Natural killer cell (primary cell): Measurements from ENCODE around the gene BORCS8. TPM values are rescaled to one million over a fixed set of nuclear protein-coding genes. Genes with fewer than 3 reads are reported as not detected.

Experiments used
- ATAC-seq, 3 donors: fragments of 150-1000 bp in 2 of 3; fragments of 200-7000 bp in 1 of 3; cut with Tn5 transposase; 1 replicate in 1 of 3; 2 replicates in 2 of 3; pipeline ENCODE4 v1.10.0; 2021; ENCODE audit warnings: mild to moderate bottlenecking in 2 of 3, moderate library complexity in 2 of 3
- DNase-seq, 2 donors: peaks; one replicate each; pipeline versions ENCODE4 v3.0.0 to v3.0.0-alpha.2; 2013 to 2021; ENCODE audit warnings: mixed read lengths in 1 of 2
- H3K27ac ChIP-seq: one replicate; pipeline ENCODE4 v1.5.1; 2013; ENCODE audit warnings: mild to moderate bottlenecking, low read length
- H3K27me3 ChIP-seq: one replicate; pipeline ENCODE4 v1.6.1; 2013; ENCODE audit warnings: low read length; ENCODE audit not compliant: control insufficient read depth, insufficient read depth
- H3K36me3 ChIP-seq: one replicate; pipeline ENCODE4 v1.6.1; 2013; ENCODE audit warnings: low read length; ENCODE audit not compliant: control insufficient read depth, insufficient read depth
- H3K4me1 ChIP-seq: one replicate; pipeline ENCODE4 v1.6.1; 2013; ENCODE audit warnings: low read length; ENCODE audit not compliant: control insufficient read depth, insufficient read depth
- H3K4me3 ChIP-seq: one replicate; pipeline ENCODE4 v1.5.1; 2013; ENCODE audit warnings: low read length
- H3K9me3 ChIP-seq: one replicate; pipeline ENCODE4 v1.6.1; 2013; ENCODE audit warnings: low read length; ENCODE audit not compliant: control insufficient read depth, insufficient read depth
- H3K27ac Mint-ChIP-seq, 2 donors: one replicate each; pipeline ENCODE4 v1.8.0; 2022; ENCODE audit warnings: mild to moderate bottlenecking in 2 of 2, mixed read lengths in 2 of 2, moderate library complexity in 1 of 2
- H3K27me3 Mint-ChIP-seq, 2 donors: one replicate each; pipeline ENCODE4 v1.8.0; 2022; ENCODE audit warnings: low read depth in 2 of 2, mixed read lengths in 2 of 2
- H3K36me3 Mint-ChIP-seq: one replicate; pipeline ENCODE4 v1.8.0; 2022; ENCODE audit warnings: mixed read lengths
- H3K4me1 Mint-ChIP-seq, 2 donors: one replicate each; pipeline ENCODE4 v1.8.0; 2022; ENCODE audit warnings: mixed read lengths in 2 of 2
- H3K4me3 Mint-ChIP-seq: one replicate; pipeline ENCODE4 v1.8.0; 2022; ENCODE audit warnings: mild to moderate bottlenecking, moderate library complexity, mixed read lengths
- H3K9me3 Mint-ChIP-seq, 2 donors: one replicate each; pipeline ENCODE4 v1.8.0; 2022; ENCODE audit warnings: mixed read lengths in 2 of 2
- CTCF ChIP-seq: fragments of 200-600 bp; IDR thresholded peaks from one replicate; pipeline ENCODE4 v1.8.0; 2022; ENCODE audit warnings: antibody characterized with exemption
- WGBS: methylation state at CpG from one replicate; pipeline ENCODE4 v1.1.7; 2013; ENCODE audit warnings: missing lambda C conversion rate; ENCODE audit not compliant: insufficient coverage; 5-methylcytosine and 5-hydroxymethylcytosine counted together
- intact Hi-C: fragments of 100-400 bp; cut with micrococcal nuclease; formaldehyde crosslinking; loops from one replicate; pipeline ENCODE4 v1.14.2; 2022
- total RNA-seq, 4 donors: library from RNA; stranded (reverse); fragments of 120-200 nt in 1 of 4; gene quantifications; one replicate each; pipeline versions ENCODE4 v1.2.3 to v1.2.4, GENCODE V29; 2013 to 2022

BORCS8 gene
- total RNA-seq, 3 donors from 2014 or later (not counting 1 experiment from before 2014, with no cell fraction given) = 28.2 to 42.4 (median 33.2) TPM

DNA sequence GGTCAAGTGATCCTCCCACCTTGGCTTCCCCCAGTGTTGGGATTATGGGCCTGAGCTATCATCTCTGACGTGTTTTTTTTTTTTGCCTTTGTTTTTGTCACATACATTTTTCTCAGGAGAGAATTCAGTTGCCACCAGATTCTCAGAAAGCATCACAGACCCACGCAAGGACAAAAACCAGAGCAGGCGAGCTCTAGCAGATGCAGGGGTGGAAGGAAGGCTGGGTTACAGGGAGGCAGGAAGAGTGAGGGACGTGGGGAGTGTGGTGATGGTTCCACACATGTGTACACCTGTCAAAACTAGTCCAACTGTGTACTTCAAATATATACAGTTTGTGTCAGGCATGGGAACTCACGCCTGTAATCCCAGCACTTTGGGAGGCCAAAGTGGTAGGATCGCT is 58.0 kb downstream of the BORCS8 start:
- H3K36me3 ChIP-seq = no peaks in the 10 kb centered on the region
- intact Hi-C loops = no loop called here
- no peak for TF ChIP-seq CTCF
- Mint-ChIP-seq H3K27me3 (no peaks in the 10 kb centered on the region), H3K27ac (no peak overlapping the region), H3K36me3 (no peaks in the 10 kb centered on the region), H3K4me1 (peaks cover 16 to 29% of the 10 kb centered on the region in 2 donors), H3K9me3 (no peaks in the 10 kb centered on the region), H3K4me3 (peak overlapping the region; percentile 42)
- H3K27me3 ChIP-seq = no peaks in the 10 kb centered on the region
- peaks cover 19% of the 10 kb centered on the region for H3K4me1 ChIP-seq
- H3K4me3 ChIP-seq = no peak overlapping the region
- H3K27ac ChIP-seq = no peak overlapping the region
- no peak for DNase-seq
- no peak for ATAC-seq
- WGBS = 83% methylated on average over 6 of the region's 6 CpGs
- H3K9me3 ChIP-seq = no peaks in the 10 kb centered on the region

- H3K27ac ChIP-seq = no peak overlapping the region
- peaks cover 14% of the 10 kb centered on the region for H3K4me1 ChIP-seq
- ATAC-seq (no peak), DNase-seq (no peak)
- H3K36me3 ChIP-seq = no peaks in the 10 kb centered on the region
- no peaks in the 10 kb centered on the region for H3K9me3 ChIP-seq
- no peaks in the 10 kb centered on the region for H3K27me3 ChIP-seq
- Mint-ChIP-seq H3K4me3 (no peak overlapping the region), H3K9me3 (no peaks in the 10 kb centered on the region), H3K36me3 (no peaks in the 10 kb centered on the region), H3K27ac (no peak overlapping the region), H3K4me1 (peaks cover 5 to 19% of the 10 kb centered on the region in 2 donors), H3K27me3 (no peaks in the 10 kb centered on the region)
- no peak for TF ChIP-seq CTCF
- 95% methylated on average over 12 of the region's 12 CpGs for WGBS
- no peak overlapping the region for H3K4me3 ChIP-seq
- intact Hi-C loops = no loop called here
These were observed 59.0 kb downstream of the BORCS8 start for GRCh38 chr19:19132912-19133311.

DNA sequence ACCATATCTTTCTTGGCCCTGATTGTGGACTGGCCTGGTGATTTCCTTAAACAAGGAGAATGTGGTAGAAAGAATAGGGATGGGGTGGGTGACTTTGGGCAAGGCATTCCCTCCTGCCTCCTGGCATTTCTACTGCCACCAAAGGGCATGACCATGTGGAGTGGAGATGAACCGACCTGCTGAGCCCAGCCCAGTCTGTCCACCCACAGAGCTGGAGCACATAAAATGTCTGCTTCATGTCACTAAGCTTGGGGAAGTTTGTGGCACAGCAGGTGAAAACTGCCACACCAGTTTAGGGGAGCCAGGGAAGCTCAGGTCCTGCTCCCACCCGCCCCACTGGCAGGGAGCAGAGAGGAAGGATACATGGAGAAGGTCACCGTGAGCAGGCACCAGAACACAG is 60.0 kb downstream of the BORCS8 start:
- H3K4me1 ChIP-seq = peaks cover 7% of the 10 kb centered on the region
- no peaks in the 10 kb centered on the region for H3K27me3 Mint-ChIP-seq
- peaks cover 0 to 10% of the 10 kb centered on the region in 2 donors for H3K4me1 Mint-ChIP-seq
- H3K4me3 Mint-ChIP-seq = no peak overlapping the region
- no peaks in the 10 kb centered on the region for H3K9me3 ChIP-seq
- WGBS = 98% methylated on average over 3 of the region's 3 CpGs
- no peak for TF ChIP-seq CTCF
- no peak overlapping the region for H3K4me3 ChIP-seq
- no peak overlapping the region for H3K27ac Mint-ChIP-seq
- intact Hi-C loops = no loop called here
- no peaks in the 10 kb centered on the region for H3K9me3 Mint-ChIP-seq
- H3K27ac ChIP-seq = no peak overlapping the region
- H3K27me3 ChIP-seq = no peaks in the 10 kb centered on the region
- ATAC-seq (no peak), DNase-seq (no peak)
- no peaks in the 10 kb centered on the region for H3K36me3 ChIP-seq
- H3K36me3 Mint-ChIP-seq = no peaks in the 10 kb centered on the region

Other genes starting within 250 kb of the BORCS8 start
- gene SUGP2, start 158.6 kb downstream of the BORCS8 start, total RNA-seq = 100 to 1,000 TPM; 220 to 237 (median 236) TPM
- gene ARMC6, start 158.5 kb downstream of the BORCS8 start, total RNA-seq = 10 to 100 TPM; 19.3 to 21.2 (median 21.0) TPM
- gene SLC25A42, start 128.2 kb downstream of the BORCS8 start, total RNA-seq = 10 to 100 TPM; 34.6 to 50.3 (median 41.8) TPM
- gene TMEM161A, start 53.7 kb downstream of the BORCS8 start, total RNA-seq = 10 to 100 TPM; 13.9 to 16.5 (median 14.2) TPM
- gene MEF2B, start 21.9 kb downstream of the BORCS8 start, total RNA-seq = 1 to 10 TPM; 4.7 to 7.0 (median 5.6) TPM
- gene RFXANK, start 106 bp upstream of the BORCS8 start, total RNA-seq = 10 to 100 TPM; 50.1 to 67.5 (median 66.0) TPM
- gene NR2C2AP, start 11.3 kb upstream of the BORCS8 start, total RNA-seq = 10 to 100 TPM; 14.7 to 16.7 (median 16.4) TPM
- not detected for gene NCAN, start 19.8 kb upstream of the BORCS8 start, total RNA-seq
- not detected for gene TM6SF2, start 81.1 kb upstream of the BORCS8 start, total RNA-seq
- gene SUGP1, start 128.4 kb upstream of the BORCS8 start, total RNA-seq = 10 to 100 TPM; 64.7 to 86.5 (median 75.8) TPM
- gene MAU2, start 128.7 kb upstream of the BORCS8 start, total RNA-seq = 100 to 1,000 TPM; 144 to 164 (median 151) TPM
- gene GATAD2A, start 213.5 kb upstream of the BORCS8 start, total RNA-seq = 100 to 1,000 TPM; 209 to 232 (median 230) TPM